HG02588 (cell line): ENCODE measurements around the gene SGO1.
"Not testable (repeated sequence)": the region's sequence is repeated elsewhere in the genome, so short reads cannot be mapped to it uniquely, and the experiment has no call there.

Experiments
- ATAC-seq: cut with Tn5 transposase; IDR thresholded peaks from one replicate; pipeline ENCODE4 v1.9.1; 2021; ENCODE audit warnings: mild to moderate bottlenecking, moderate library complexity; ENCODE audit not compliant: unreplicated experiment

Gene SGO1

DNA sequence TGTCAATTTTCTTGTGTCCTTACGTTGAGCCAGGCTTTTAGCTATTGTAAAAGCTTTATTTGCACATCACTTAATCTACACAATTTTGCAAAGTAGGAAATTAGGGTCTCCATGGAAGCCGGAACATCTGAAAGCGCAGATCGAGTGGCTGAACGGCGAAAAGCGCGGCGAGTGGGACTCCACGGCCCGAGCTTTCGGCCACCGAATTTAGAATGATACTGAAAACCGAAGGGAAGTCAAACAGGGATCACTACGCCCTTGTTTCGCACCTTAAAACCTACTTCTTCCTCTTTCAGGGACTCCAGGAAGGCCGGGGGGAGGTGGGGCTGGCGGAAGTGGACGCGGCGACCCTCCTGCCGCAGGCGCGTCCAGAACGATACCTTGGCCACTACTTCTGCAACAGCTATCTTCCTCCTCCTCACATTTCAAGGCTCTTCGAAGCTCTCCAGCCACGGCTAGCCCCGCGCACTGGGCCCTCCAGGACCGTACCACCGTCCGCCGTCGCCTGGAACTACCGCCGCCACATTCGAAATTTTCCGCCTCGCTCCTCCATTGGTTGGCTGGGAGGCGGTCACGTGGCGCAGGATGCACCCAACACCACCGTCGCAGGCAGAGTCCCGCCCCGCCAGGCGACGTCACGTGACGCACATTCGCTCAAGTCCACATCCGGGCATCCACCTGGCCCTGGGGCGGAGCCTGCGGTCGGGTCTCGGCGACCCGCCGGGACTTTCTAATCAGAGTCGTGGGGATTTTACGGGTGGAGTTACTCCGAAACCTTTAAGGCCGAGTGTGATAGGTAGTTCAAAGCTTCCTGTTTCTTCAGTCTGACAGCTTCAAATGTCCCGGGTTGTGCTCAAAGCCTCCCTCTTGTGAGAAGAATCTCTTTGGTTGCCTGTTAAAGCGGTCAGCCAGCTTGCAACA is at the start of gene SGO1:
SGO1 (minus strand) TSS at position 528 of the 921 bp plus-strand sequence. CDS start 2,179 bp downstream, outside the sequence.
- ATAC-seq, result peak; percentile 94

DNA sequence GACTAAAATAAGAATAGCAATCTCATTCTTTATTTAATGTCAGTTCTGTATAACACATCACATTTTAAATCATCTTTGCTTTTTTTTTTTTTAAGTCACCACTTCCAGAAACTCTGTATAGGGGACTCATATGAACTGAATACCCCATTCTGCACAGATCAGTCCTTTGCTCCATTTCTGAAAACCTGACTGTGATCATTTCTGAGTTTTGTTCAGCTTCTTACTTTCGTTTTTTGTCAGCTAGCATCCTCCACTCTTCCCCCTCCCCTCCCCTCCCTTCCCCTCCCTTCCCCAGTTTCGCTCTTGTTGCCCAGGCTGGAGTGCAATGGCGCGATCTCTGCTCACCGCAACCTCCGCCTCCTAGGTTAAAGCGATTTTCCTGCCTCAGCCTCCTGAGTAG is 49.8 kb upstream of the SGO1 start:
- ATAC-seq, result no peak

DNA sequence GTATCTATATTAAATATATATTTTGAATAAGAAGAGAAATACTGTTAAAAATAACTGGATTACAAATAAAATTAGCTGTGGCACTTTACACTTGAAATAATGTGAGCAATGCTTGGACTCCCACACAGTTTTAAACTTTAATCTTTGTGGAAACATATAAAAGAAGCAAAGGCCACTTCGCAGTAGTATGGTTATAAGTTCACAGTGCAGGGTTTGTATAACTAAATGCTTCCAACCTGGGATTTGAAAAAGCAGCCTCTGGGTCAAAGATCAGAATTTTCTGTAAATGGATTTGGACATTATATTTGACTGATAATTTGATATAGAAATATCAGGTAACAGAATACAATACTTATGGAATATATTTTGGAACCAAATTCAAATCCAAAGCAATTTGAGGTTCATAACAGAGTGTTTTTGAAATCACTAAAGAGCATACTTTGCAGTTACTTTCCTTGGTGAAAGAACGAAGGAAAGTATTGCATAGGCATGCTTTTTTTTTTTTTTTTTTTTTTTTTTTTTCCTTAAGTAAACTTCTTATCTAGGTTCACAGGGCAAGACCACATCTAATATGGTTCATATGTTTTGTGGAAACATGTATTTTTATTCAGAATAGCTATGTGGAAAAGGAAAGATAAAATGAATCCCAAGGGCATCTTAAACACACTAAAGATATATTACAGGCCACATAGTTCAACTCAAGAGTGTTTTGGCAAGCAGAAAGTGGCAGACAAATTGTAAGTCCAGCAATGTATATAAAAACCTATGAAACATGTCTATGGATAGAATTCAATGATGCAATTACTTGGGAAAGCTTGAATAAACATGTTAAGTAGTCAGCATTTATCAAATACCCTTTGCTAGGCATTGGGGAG is 47.1 kb upstream of the SGO1 start:
- ATAC-seq, result no peak

DNA sequence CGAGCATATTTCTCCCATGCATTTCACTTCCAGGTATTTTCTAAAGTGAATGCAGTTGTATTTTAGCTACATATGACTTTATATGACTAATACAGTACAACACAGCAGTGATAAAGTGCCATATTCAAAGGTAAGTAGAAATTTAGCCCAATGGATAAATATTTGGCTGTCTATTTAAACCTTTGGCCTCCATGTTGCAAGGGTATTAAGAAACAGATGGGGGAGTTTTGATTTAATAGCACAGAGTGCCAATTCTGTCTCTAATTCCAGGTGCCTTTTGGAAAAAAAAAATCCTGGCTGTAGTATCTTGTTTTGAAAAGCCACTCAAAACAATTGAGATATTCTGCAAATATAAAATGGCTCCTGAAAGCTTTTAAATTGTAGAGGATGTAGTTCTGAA is 44.9 kb upstream of the SGO1 start:
- ATAC-seq, result no peak

DNA sequence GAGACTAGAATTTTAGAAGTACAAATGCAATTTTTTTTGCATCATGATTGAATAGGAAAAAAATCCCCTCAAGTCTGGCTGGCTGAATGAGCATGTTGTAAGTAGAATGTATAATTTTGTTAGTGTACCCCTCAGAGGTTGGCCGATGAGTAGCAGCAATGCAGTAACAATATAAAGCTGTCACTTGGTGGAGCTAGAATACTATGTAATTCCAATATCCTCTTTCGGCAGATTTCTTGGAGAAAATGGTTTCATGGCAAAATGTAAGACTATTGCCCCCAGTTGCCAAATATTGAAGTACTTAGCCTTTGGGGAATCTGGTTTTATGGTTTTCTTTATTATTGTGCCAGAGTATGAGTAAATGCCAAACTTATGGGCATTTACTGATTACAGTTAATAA is 39.8 kb upstream of the SGO1 start:
- ATAC-seq, result no peak

DNA sequence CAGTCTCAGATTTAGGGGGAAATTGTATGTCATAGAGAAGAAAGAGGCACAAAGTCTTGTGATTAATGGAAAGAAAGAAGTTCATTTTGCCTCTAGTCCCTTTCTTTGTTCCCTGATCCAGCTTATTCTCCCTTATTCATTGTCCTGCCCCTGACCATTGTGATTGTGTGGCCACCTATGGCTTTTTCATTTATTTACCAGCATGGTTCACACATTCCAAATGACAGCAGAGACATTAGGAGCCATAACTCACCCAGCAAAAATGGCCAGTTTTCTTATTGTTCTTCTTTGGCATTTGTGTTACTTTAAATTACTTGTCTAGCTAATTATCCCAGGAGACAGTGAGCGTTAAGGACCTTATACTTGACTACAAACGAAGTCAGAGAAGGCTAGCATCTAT is 36.3 kb upstream of the SGO1 start:
- ATAC-seq, result no peak

DNA sequence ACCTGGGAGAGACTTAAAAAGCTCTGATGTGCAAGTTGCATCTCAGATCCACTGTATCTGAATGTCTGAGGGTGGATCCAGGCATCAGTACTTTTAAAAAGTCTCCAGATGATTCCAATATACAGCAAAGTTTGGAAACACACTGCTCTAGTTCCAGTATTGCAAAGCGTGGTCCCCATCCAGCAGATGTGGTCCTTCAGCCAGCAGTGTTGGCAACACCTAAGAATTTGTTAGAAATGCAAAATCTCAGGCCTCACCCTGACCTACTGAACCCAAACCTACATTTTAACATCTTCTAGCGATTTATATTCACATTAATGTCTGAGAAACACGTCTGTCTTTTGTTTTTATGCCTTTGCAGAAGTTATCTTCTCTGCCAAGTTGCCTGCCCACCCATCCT is 32.2 kb upstream of the SGO1 start:
- no peak for ATAC-seq

DNA sequence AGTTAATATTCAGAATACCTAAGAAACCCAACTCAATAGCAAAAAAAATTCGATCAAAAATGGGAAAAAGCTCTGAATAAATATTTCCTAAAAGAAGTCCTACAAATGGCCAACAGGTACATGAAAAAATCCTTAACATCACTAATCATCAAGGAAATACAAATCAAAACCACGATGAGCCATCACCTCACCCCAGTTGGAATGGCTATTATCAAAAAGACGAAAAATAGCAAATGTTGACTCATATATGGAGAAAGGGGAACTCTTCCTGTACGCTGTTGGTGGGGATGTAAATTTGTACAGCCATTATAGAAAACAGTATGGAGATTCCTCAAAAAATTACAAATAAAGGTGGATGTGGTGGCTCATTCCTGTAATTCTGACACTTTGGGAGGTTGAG is 29.6 kb upstream of the SGO1 start:
- no peak for ATAC-seq

DNA sequence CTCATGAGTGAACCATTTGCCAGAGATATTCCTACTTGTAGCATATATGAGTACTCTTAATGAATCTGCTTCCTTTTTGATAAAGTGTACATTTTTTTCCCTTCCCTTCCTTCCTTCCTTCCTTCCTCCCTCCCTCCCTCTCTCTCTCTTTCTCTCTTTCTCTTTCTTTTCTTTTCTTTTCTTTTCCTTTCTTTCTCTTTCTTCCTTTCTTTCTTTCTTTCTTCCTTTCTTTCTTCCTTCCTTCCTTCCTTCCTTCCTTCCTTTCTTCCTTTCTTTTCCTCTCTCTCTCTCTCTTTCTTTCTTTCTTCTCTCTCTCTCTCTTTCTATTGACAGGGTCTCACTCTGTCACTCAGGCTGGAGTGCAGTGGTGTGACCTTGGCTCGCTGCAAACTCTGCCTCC is 27.5 kb upstream of the SGO1 start:
- ATAC-seq, result not testable (repeated sequence)

DNA sequence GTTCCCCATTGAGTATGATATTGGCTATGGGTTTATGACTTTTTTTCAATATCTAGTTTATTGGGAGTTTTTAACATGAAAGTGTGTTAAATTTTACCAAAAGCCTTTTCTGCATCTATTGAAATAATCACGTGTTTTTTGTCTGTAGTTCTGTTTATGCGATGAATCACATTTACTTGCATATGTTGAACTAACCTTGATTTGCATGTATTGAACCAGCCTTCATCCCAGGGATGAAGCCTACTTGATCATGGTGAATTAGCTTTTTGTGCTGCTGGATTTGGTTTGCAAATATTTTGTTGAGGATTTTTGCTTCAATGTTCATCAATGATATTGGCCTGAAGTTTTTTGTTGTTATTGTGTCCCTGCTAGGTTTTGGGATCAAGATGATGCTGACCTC is 21.9 kb upstream of the SGO1 start:
- not testable (repeated sequence) for ATAC-seq

DNA sequence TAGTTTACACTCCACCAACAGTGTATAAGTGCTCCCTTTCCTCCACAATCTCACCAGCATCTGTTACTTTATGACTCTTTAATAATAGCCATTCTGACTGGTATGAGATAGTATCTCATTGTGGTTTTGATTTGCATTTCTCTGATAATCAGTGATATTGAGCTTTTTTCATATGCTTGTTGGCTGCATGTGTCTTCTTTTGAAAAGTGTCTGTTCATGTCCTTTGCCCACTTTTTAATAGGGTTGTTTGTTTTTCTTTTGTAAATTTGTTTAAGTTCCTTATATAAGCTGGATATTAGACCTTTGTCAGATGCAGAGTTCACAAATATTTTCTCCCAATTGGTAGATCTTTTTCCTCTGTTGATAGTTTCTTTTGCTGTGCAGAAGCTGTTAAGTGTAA is 19.9 kb upstream of the SGO1 start:
- not testable (repeated sequence) for ATAC-seq

DNA sequence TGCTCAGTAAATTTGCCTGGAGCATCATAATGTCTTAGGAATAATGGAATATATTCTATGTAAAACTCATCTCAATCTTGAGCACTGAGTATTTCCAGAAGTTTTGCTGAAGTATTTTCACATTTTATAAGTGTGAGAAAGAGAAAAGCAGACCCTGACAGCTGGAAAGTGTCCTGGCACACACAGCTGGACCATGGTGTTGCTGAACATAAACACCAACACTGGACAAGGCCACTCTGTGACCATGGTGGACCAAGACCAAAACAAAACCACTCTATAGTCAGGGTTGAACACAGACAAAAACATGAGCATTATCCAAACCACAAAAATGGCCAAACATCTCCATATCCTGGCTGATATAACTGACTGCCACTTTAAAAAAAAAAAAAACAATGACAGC is 15.1 kb upstream of the SGO1 start:
- no peak for ATAC-seq

DNA sequence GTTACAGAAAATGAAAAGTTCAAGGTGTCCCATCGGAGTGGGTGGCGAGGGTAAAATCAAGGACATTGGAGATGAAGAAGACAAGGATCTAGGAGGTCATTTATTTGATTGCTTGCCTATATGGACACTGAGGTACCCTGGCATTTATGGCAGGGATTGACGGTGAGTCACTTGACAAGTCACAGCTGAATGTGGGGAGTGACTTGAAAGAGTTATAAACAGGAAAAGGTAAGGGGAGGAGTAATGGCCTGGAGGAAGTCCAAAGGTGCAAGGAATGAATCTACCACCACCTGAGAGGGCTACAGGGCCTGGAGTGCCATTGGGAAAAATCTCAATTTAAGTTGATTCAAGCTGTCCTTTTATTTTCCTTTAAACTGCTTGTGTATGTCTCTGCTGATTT is 11.8 kb upstream of the SGO1 start:
- no peak for ATAC-seq

DNA sequence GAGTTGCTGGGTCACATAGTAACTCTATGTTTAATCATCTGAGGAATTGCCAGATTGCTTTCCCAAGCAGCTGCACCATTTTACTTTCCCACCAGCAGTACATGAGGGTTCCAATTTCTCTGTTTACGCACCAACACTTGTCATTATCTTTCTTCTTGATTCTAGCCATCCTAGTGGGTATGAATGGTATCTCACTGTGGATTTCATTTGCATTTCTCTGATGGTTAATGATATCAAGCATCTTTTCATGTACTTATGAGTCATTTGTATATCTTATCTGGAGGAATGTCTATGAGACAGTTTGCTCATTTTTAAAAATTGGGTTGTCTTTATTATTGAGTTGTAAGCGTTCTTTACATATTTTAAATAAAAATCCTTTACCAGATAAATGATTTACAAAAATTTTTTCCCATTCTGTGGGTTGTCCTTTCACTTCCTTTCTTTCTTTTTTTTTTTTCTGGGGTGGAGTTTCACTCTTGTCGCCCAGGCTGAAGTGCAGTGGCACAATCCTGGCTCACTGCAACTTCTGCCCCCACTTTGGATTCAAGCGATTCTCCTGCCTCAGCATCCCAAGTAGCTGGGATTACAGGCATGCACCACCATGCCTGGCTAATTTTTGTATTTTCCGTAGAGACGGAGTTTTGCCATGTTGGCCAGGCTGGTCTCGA is 8.9 kb upstream of the SGO1 start:
- no peak for ATAC-seq

DNA sequence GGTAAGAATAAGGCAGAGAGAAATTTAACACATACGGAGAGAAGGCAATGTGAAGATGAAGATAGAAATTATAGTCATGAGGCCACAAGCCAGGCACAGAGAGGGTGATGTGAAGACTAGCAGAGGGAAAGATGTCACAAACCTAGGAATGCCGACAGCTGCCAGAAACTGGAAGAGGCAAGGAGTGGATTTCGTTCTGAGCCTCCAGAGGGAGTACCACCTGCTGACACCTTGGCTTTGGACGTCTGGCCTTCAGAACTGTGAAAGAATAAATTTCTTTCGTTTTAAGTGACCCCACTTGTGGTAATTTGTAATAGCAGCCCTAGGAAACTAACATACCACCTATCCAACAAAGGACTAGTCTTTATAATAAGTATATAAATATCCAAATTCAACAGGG is 5.0 kb upstream of the SGO1 start:
- ATAC-seq, result no peak

DNA sequence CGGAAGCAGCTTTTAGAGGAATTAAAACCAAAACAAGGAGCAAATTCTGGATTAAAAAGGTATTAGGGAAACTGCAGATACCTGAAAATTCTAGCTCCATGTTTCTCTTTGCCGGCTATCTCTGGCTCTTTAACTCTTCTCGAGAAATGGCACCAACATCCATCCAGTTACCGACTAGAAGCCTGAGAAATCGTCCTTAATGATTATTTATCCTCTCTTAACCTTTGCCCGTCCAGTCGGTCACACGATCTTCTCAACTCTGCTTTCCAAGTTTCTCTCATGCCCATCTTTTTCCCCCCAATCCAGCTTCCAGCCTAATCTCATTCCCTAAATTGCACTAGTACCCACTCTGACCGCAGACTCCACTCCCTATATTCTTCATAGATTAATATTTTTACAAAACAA is 596 bp upstream of the SGO1 start:
- ATAC-seq, result peak; percentile 1

DNA sequence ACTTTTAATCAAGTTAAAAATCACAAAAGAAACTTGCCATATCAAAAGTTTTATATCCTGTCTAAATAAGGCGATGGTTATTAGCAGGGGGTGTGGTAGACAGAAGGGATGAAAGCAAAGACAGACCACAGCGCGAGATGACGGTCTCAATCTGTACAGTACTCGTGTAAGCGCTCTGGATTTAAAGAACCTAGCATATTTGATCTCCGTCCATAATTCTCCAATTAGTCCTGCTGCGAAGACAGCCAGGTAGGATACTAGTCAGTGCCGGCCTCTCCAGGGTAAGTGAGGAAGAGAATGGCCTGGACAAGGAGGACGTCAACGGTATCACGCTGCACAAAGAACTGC is 701 bp downstream of the SGO1 start:
- ATAC-seq, result no peak

DNA sequence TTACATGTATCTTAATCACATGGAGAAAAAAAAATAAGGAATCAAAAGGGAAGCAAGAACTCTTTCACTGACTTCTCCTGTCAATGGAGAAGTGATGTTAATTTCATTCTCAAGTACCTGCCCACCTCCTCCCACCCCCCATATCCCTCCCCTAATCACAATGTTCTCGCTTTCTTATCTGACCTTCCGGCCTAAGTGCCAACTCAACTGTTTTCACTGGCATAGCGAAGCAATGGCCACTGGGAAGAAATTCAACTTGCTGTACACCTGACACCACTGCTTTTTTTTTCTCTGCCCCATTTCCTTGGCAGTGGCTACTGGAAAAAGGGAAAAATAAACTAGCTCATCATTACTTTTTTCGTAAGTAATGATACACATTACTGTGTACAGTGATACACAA is 3.8 kb downstream of the SGO1 start:
- ATAC-seq, result no peak

DNA sequence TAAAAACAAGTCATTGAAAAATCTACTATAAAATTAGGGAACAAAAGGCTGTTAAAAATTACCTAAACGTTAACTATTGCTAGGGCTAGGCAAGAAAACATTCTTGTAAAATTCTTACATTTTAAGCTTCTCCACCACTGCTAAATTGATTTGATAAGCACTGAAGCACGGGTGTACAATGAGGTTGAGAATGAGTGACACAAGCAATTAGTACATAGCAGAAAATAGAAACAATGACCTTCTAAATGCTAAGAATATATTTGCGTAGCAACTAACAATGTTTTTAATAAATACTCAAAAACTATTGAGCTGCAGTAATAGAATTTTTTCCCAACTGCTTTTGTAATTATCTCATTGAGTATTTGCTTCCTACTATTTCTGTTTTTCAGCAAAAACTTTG is 4.7 kb downstream of the SGO1 start:
- ATAC-seq, result no peak

DNA sequence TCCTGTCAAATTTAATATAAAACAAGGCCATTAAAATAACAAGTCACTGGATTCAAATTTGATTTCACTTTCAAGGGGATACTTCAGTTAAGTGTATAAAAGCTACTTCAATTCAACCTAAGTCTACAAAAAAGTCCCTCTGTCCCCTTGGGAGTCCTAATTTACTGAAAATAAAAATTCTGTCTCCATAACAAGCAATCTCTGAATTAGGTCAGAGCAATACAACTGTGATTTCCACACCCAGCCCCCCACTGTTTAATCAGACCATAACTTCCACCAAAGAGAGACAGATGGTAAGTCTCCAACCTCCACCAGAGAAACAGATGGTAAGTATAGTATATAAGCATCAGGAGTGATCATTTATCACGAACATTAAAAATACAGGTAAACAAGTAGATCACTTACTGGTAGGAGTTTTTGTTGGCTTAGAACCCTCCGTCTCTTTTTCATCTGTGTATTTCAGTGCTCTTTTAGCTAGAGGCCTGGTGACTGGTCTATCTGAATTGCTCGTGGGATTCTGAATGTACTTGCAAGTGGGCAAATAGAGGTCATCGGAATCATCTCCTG is 12.1 kb downstream of the SGO1 start:
- no peak for ATAC-seq

DNA sequence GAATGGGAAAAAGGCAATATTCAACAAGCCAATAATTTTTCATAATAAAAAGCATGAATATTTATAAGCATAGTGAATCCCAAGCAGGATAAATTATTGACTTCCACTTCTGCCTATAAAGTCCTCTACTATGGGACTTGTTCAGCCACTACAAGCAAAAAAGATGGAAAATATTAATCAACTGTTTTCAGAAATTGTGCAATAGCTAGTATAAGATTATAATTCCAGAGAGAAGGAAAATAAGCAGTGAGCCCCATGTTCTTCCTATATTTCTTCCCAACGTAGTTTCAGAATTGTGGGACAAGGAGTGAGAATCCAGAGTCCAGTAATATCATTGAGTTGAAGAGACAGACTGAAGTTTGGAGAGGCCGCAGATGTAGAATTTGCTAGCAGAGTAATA is 24.3 kb downstream of the SGO1 start:
- ATAC-seq, result no peak
